Activated T-helper 1 cell treated with anti-CD3 and anti-CD28 coated beads, Interleukin-12 subunit alpha, Interleukin-12 subunit beta, Interleukin-2, Interleukin-4 antibody, amounts not matched to agents 30 ng/mL and 10 ng/mL and 1 ng/mL, durations not matched to agents 14 hours and 24 hours and 36 hours (primary cell): ENCODE data around the gene KRTCAP3. TPM values are rescaled to one million over a fixed set of nuclear protein-coding genes. Genes with fewer than 3 reads are reported as not detected.

ENCODE experiments used
- DNase-seq: peaks from one replicate; pipeline ENCODE4 v3.0.0; 2021; ENCODE audit warnings: low spot score
- H3K27ac Mint-ChIP-seq: one replicate; pipeline ENCODE4 v1.8.0; 2021; ENCODE audit warnings: mild to moderate bottlenecking, mixed read lengths
- H3K27me3 Mint-ChIP-seq: one replicate; pipeline ENCODE4 v1.8.0; 2022; ENCODE audit warnings: mild to moderate bottlenecking, moderate library complexity, mixed read lengths; ENCODE audit not compliant: insufficient read depth
- H3K36me3 Mint-ChIP-seq: one replicate; pipeline ENCODE4 v1.8.0; 2021; ENCODE audit warnings: low read depth, mixed read lengths
- H3K4me1 Mint-ChIP-seq: one replicate; pipeline ENCODE4 v1.8.0; 2021; ENCODE audit warnings: low read depth, mixed read lengths
- H3K4me3 Mint-ChIP-seq: one replicate; pipeline ENCODE4 v1.8.0; 2021; ENCODE audit warnings: mild to moderate bottlenecking, moderate library complexity, mixed read lengths
- H3K9me3 Mint-ChIP-seq: one replicate; pipeline ENCODE4 v1.8.0; 2021; ENCODE audit warnings: mixed read lengths
- intact Hi-C: fragments of 100-400 bp; cut with micrococcal nuclease; formaldehyde crosslinking; loops from one replicate; pipeline ENCODE4 v1.15.1; 2024
- total RNA-seq: library from RNA; stranded (reverse); gene quantifications from 2 replicates; pipeline ENCODE4 v1.2.3, GENCODE V29; 2022

KRTCAP3 gene, protein sequence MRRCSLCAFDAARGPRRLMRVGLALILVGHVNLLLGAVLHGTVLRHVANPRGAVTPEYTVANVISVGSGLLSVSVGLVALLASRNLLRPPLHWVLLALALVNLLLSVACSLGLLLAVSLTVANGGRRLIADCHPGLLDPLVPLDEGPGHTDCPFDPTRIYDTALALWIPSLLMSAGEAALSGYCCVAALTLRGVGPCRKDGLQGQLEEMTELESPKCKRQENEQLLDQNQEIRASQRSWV
- 3.5 and 5.7 TPM in 2 replicates for total RNA-seq

- no peaks in the 10 kb centered on the region for H3K27me3 Mint-ChIP-seq
- H3K9me3 Mint-ChIP-seq, result no peaks in the 10 kb centered on the region
- no peak within 1 kb of the TSS for H3K4me3 Mint-ChIP-seq
- H3K4me1 Mint-ChIP-seq, result peaks cover 8% of the 10 kb centered on the region
- intact Hi-C loops, result no loop called here
- H3K36me3 Mint-ChIP-seq, result peaks cover 40% of the 10 kb centered on the region
- no peak for DNase-seq
- H3K27ac Mint-ChIP-seq, result no peak within 1 kb of the TSS
These were observed at the start of gene KRTCAP3 for GRCh38 chr2:27441958-27442919. Gene KRTCAP3, plus strand, starts transcription at chr2:27442381. Its CDS starts 32 bp downstream, at chr2:27442413.

- intact Hi-C loops, result no loop called here
- peaks cover 36% of the 10 kb centered on the region for H3K4me1 Mint-ChIP-seq
- H3K9me3 Mint-ChIP-seq, result no peaks in the 10 kb centered on the region
- no peak overlapping the region for H3K4me3 Mint-ChIP-seq
- peaks cover 15% of the 10 kb centered on the region for H3K36me3 Mint-ChIP-seq
- H3K27me3 Mint-ChIP-seq, result no peaks in the 10 kb centered on the region
- H3K27ac Mint-ChIP-seq, result no peak overlapping the region
- DNase-seq, result no peak
These were observed 49.0 kb upstream of the KRTCAP3 start for GRCh38 chr2:27393225-27393624.

DNA sequence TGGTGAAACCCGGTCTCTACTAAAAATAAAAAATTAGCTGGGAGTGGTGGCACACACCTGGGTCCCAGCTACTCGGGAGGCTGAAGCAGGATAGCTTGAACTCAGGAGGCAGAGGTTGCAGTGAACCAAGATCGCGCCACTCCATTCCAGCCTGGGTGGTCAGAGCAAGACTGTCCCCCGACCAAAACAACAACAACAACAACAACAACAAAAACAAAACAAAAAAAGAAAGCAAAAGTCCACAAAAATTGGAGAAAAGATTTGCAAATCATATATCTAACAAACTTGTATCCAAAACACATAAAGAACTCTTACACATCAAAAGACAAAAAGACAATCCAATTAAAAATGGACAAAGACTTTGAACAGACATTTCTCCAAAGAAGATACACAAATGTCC is 43.2 kb upstream of the KRTCAP3 start:
- DNase-seq, result no peak

DNA sequence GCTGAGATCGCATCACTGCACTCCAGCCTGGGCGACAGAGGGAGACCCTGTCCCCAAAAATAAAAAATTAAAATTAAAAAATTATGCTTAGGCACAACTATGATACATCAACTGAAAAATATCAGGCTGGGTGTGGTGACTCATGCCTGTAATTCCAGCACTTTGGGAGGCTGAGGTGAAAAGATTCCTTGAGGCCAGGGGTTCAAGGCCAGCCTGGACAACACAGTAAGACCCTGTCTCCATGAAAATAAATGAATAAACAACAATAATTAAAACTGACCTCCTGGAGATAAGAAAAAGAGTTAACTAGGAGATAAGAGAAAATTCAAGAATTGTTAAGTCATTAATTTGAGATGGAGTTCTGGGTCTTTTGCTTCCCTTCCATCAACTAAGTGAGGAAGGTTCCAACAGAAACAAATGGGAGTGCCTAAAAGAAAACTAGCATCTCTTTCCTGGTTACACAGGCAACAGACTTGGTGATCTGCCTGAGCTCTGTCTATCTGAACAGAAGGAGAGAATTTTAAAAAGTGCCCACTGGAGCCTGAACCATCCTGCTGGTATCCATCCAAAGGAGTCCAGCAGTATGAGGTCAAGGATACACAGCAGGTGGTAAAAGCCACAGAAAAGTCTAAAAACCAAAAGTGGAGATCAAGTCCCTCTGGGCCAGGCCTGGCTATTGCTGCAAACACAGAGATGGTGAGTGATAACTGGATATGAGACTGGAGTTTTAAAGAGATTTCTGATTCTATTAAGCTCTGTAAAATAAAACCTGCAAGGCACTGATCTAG is 41.6 kb upstream of the KRTCAP3 start:
- peaks cover 14% of the 10 kb centered on the region for H3K36me3 Mint-ChIP-seq
- intact Hi-C loops, result loop anchor here (10.0 kb wide), 1 partner anchor 186 kb away; the partner anchor contains the start of genes ATRAID, CAD and SLC5A6
- peak overlapping the region; percentile 42 for H3K4me3 Mint-ChIP-seq
- H3K9me3 Mint-ChIP-seq, result no peaks in the 10 kb centered on the region
- DNase-seq, result no peak
- no peaks in the 10 kb centered on the region for H3K27me3 Mint-ChIP-seq
- no peak overlapping the region for H3K27ac Mint-ChIP-seq
- peaks cover 35% of the 10 kb centered on the region for H3K4me1 Mint-ChIP-seq

More for the DNA sequence above, 43.2 kb upstream of the KRTCAP3 start:
- Mint-ChIP-seq H3K4me1 (peaks cover 35% of the 10 kb centered on the region), H3K4me3 (no peak overlapping the region), H3K9me3 (no peaks in the 10 kb centered on the region), H3K27me3 (no peaks in the 10 kb centered on the region), H3K27ac (no peak overlapping the region), H3K36me3 (peaks cover 14% of the 10 kb centered on the region)
- intact Hi-C loops, result no loop called here

DNA sequence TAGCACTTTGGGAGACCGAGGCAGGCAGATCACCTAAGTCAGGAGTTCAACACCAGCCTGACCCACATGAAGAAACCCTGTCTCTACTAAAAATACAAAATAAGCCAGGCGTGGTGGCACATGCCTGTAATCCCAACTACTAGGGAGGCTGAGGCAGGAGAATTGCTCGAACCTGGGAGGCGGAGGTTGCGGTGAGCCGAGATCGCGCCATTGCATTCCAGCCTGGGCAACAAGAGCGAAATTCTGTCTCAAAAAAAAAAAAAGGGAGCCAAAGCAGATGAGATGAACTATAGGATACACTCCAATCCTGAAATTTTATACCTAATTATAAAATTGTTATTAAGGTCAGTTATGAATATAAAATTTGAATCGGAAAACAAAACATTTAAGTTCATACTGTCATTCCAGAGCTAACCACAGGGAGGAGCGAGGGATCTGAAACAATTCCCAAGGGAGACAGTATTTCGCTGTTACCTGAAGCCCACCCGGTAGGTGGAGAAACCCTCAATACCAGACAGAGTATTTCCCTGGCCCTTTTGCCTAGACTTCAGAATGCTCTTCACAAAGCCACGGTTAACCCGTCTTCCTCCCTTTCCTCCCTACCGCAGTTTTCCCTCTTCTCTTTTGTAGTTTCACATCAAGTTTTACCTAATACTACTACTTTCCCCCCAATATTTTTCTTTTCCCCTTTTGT is 34.2 kb upstream of the KRTCAP3 start:
- H3K27ac Mint-ChIP-seq, result peak overlapping the region; percentile 80
- no peaks in the 10 kb centered on the region for H3K27me3 Mint-ChIP-seq
- intact Hi-C loops, result loop anchor here (10.0 kb wide), 1 partner anchor 193 kb away; the partner anchor contains the start of genes ATRAID, CAD and SLC5A6
- peaks cover 29% of the 10 kb centered on the region for H3K4me1 Mint-ChIP-seq
- peaks cover 16% of the 10 kb centered on the region for H3K36me3 Mint-ChIP-seq
- H3K4me3 Mint-ChIP-seq, result peak overlapping the region; percentile 90
- H3K9me3 Mint-ChIP-seq, result no peaks in the 10 kb centered on the region
- DNase-seq, result no peak

DNA sequence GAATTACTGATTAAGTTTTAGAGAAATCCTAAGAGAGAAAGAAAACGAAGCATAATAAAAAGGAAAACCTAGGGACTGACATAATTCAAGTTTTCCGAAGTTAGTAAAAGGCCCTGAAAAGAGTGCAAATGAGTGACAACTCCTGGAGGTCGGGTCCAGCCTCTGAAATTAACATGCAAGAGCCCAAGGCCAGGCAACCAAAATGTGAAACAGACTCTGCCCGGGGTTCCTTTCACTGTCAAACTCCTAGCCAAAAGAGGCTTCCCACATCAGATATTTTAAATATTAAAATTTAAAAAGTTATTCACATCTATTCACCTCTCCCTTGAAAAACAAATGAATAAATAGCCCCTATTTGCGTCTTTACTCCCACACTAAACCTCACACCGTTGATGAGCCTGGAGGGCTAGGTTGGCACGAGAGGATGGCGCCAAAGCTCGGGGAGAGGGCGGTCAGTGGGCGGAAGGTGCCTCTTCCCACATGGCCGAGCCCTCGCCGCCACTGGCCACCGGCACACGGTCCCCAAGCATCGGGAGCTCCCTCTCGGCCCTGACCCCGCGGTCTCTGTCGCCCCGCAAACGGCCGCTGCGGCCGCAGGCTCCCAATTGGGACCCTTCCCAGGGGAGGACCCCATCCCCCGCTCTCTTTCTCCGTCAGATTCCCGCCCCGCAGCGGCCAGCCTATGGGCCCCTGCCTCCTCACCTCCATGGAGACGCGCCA is 33.4 kb upstream of the KRTCAP3 start:
- Mint-ChIP-seq H3K36me3 (peaks cover 13% of the 10 kb centered on the region), H3K9me3 (no peaks in the 10 kb centered on the region), H3K4me1 (peaks cover 29% of the 10 kb centered on the region), H3K4me3 (peak overlapping the region; percentile 90), H3K27me3 (no peaks in the 10 kb centered on the region), H3K27ac (peak overlapping the region; percentile 80)
- intact Hi-C loops, result loop anchor here (1.0 to 10.0 kb wide), 8 partner anchors 20 to 221 kb away; partner anchors contain the start of genes ATRAID, CAD, CCDC121 and EIF2B4
- DNase-seq, result no peak

- peaks cover 29% of the 10 kb centered on the region for H3K4me1 Mint-ChIP-seq
- no peaks in the 10 kb centered on the region for H3K9me3 Mint-ChIP-seq
- peaks cover 13% of the 10 kb centered on the region for H3K36me3 Mint-ChIP-seq
- DNase-seq, result peak; percentile 95
- H3K27me3 Mint-ChIP-seq, result peaks cover 2% of the 10 kb centered on the region
- H3K27ac Mint-ChIP-seq, result peak within 1 kb of the TSS; percentile 89
- intact Hi-C loops, result loop anchor here (1.0 to 10.0 kb wide), 8 partner anchors 19 to 220 kb away; partner anchors contain the start of genes ATRAID, CAD, CCDC121 and EIF2B4
- H3K4me3 Mint-ChIP-seq, result peak within 1 kb of the TSS; percentile 90
These were observed 32.7 kb upstream of the KRTCAP3 start, which contains the start of gene PPM1G for GRCh38 chr2:27409321-27410073. Gene PPM1G, minus strand, starts transcription at chr2:27409591. Its CDS starts 169 bp downstream, at chr2:27409422.

DNA sequence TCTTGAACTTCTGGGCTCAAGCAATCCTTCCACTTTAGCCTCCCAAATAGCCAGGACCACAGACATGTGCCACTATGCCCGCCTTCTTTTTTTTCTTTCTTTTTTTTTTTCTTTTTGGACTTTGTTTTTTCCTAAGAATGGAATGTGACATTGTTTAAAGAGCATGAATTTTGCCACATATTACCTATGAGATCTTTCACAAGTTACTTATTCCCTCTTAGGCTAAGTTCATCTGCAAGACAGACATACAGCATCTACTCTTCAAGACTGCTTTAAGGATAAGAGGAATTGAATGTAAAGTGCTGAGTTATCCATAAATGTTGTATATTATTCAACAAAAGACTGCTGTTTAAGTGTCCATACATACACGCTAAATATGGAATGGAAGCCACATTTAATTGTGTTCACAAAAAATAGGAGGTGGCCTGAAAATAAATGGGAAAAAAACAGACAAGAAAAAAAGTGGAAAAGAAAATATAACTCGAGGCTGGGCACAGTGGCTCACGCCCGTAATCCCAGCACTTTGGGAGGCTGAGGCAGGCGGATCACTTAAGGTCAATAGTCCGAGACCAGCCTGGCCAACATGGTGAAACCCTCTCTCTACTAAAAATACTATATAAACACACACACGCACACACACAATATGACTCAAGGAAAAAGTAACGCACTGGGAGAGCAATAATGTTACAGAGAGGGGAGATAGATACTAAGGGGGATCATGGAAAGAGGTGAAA is 29.6 kb upstream of the KRTCAP3 start:
- DNase-seq, result no peak
- Mint-ChIP-seq H3K9me3 (no peaks in the 10 kb centered on the region), H3K36me3 (peaks cover 3% of the 10 kb centered on the region), H3K27me3 (peaks cover 2% of the 10 kb centered on the region), H3K4me1 (peaks cover 16% of the 10 kb centered on the region), H3K4me3 (no peak overlapping the region), H3K27ac (no peak overlapping the region)
- intact Hi-C loops, result no loop called here

DNA sequence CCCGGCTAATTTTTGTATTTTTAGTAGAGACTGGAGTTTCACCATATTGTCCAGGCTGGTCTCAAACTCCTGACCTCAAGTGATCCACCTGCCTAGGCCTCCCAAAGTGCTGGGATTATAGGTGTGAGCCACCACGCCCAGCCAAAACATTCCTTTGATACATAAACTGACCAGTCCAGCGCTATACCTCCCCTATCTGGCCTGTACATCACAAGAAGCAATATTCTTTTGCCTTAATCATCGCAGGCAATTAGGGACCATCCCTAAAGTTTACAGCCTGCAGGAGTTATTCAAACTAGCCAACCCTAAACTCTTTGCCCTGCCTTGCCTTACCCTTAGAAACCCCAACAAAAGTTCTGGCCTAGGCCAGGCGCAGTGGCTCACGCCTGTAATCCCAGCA is 26.0 kb upstream of the KRTCAP3 start:
- intact Hi-C loops, result no loop called here
- H3K4me1 Mint-ChIP-seq, result no peaks in the 10 kb centered on the region
- H3K9me3 Mint-ChIP-seq, result no peaks in the 10 kb centered on the region
- peaks cover 6% of the 10 kb centered on the region for H3K27me3 Mint-ChIP-seq
- no peak overlapping the region for H3K4me3 Mint-ChIP-seq
- H3K36me3 Mint-ChIP-seq, result no peaks in the 10 kb centered on the region
- H3K27ac Mint-ChIP-seq, result no peak overlapping the region
- no peak for DNase-seq

GRCh38 chr2:27420996-27421395 is 21.2 kb upstream of the KRTCAP3 start:
- Mint-ChIP-seq H3K4me3 (no peak overlapping the region), H3K27me3 (peaks cover 4% of the 10 kb centered on the region), H3K36me3 (no peaks in the 10 kb centered on the region), H3K27ac (no peak overlapping the region), H3K9me3 (no peaks in the 10 kb centered on the region), H3K4me1 (no peaks in the 10 kb centered on the region)
- intact Hi-C loops, result no loop called here
- DNase-seq, result no peak
